ENCODE results near the gene MAP1LC3B2. TPM values are rescaled to one million over a fixed set of nuclear protein-coding genes. Genes with fewer than 3 reads are reported as not detected.

MAP1LC3B2 gene
- total RNA-seq, 1 experiment from 2014 or later: 1.5 TPM

GRCh38 chr12:116591855-116592637 lies 32.9 kb downstream of the MAP1LC3B2 start:
- H3K4me3 Mint-ChIP-seq: no peak overlapping the region
- H3K23ac ChIP-seq (ENCODE audit: insufficient read length, low read depth, low read length): no peak overlapping the region
- no peak overlapping the region for H3K9ac ChIP-seq (ENCODE audit: extremely low read depth, insufficient read length, low read length)
- no CpG with 5 or more reads among the region's 11 CpGs for WGBS (ENCODE audit: extremely low coverage, insufficient read length, low lambda C conversion rate)
- no peak overlapping the region for H3K18ac ChIP-seq (ENCODE audit: insufficient read length, low read depth, low read length)
- no peak overlapping the region for H3K4ac ChIP-seq (ENCODE audit: low read depth, low read length)
- no peaks in the 10 kb centered on the region for H3K9me3 ChIP-seq (ENCODE audit: control insufficient read depth, low read depth, low read length)
- no peak overlapping the region for H2BK5ac ChIP-seq (ENCODE audit: insufficient read length, low read length)
- H3K14ac ChIP-seq (ENCODE audit: insufficient read depth, low read length): no peak overlapping the region
- no peak overlapping the region for H2BK12ac ChIP-seq (ENCODE audit: insufficient read length, low read depth, low read length)
- no peak overlapping the region for H2BK120ac ChIP-seq (ENCODE audit: low read depth, low read length, poor library complexity, severe bottlenecking)
- H4K5ac ChIP-seq (ENCODE audit: insufficient read length, low read depth, low read length): no peak overlapping the region
- H3K4me2 ChIP-seq (ENCODE audit: insufficient read depth, insufficient read length, low read length): no peak overlapping the region
- H3K4me1 Mint-ChIP-seq: peaks cover 8% of the 10 kb centered on the region in 2 experiments
- no peak overlapping the region for H3K56ac ChIP-seq (ENCODE audit: insufficient read length, low read depth, low read length)
- no peaks in the 10 kb centered on the region for H3K23me2 ChIP-seq (ENCODE audit: insufficient read length, low read depth, low read length, poor library complexity, severe bottlenecking)
- H3K79me2 ChIP-seq (ENCODE audit: insufficient read depth, low read length): no peaks in the 10 kb centered on the region
- no peaks in the 10 kb centered on the region; the same call in 1 of the 2 replicates for H3K4me1 ChIP-seq (ENCODE audit: insufficient read depth, low read length)
- no peak overlapping the region for H2BK20ac ChIP-seq (ENCODE audit: low read depth, low read length, poor library complexity, severe bottlenecking)
- H3K9me3 Mint-ChIP-seq: peaks cover 0 to 3% of the 10 kb centered on the region in 2 experiments; a peak in 2 of 5 replicates
- no peak overlapping the region for H3K27ac Mint-ChIP-seq
- TF ChIP-seq CTCF (conservative IDR thresholded peaks at IDR 0.05): no peak
- H3K27ac ChIP-seq (ENCODE audit: insufficient read length, low read depth, low read length): no peak overlapping the region
- H3K36me3 Mint-ChIP-seq (ENCODE audit: insufficient read depth in 1 of 3, low read depth in 3 of 3): no peaks in the 10 kb centered on the region; a peak in 3 of 7 replicates
- no peak overlapping the region for H4K91ac ChIP-seq (ENCODE audit: insufficient read length, low read depth, low read length)
- no peak overlapping the region for H2AFZ ChIP-seq (ENCODE audit: low read length)
- no peak overlapping the region for H3T11ph ChIP-seq (ENCODE audit: low read length)
- no peaks in the 10 kb centered on the region for H3K79me1 ChIP-seq (ENCODE audit: insufficient read depth, low read depth, low read length, poor library complexity, severe bottlenecking)
- H4K20me1 ChIP-seq (ENCODE audit: control insufficient read depth, insufficient read depth, insufficient read length): no peaks in the 10 kb centered on the region
- no peaks in the 10 kb centered on the region; the same call in 1 of the 2 replicates for H3K27me3 Mint-ChIP-seq (ENCODE audit: low read depth)
- H3K27me3 ChIP-seq (ENCODE audit: insufficient read depth, low read length): no peaks in the 10 kb centered on the region
- no peak for DNase-seq
- H2AK5ac ChIP-seq (ENCODE audit: insufficient read length, low read length): no peak overlapping the region
- H4K8ac ChIP-seq (replicated peaks; ENCODE audit: insufficient read length, low read depth, low read length): no peak overlapping the region
- H2BK15ac ChIP-seq (ENCODE audit: low read depth, low read length): no peak overlapping the region; the same call in 1 of the 2 replicates
